ENCODE measurements around the gene HES2.
A peak's percentile ranks its signal among the peaks of the same experiment; 100 is the strongest.
"Not testable (repeated sequence)": the region's sequence is repeated elsewhere in the genome, so short reads cannot be mapped to it uniquely, and the experiment has no call there.

Gene HES2

GRCh38 chr1:6397844-6398441, 21.8 kb downstream of the HES2 start:
- in situ Hi-C loops (cut with MboI; ENCODE audit: low sequenced_read_pairs, unreplicated experiment): no loop called here
- DNase-seq (ENCODE audit: low spot score): no peak
- no peak for TF ChIP-seq CTCF (IDR thresholded peaks at IDR 0.05; ENCODE audit: borderline replicate concordance, control extremely low read depth, extremely low read depth, insufficient read depth, missing control alignments)

- peak; percentile 8 for TF ChIP-seq CTCF (IDR thresholded peaks at IDR 0.05; ENCODE audit: borderline replicate concordance, control extremely low read depth, extremely low read depth, insufficient read depth, missing control alignments)
- in situ Hi-C loops (cut with MboI; ENCODE audit: low sequenced_read_pairs, unreplicated experiment): no loop called here
Observed at GRCh38 chr1:6396998-6397397, 22.7 kb downstream of the HES2 start.

GRCh38 chr1:6395781-6396244, 23.9 kb downstream of the HES2 start:
- in situ Hi-C loops (cut with MboI; ENCODE audit: low sequenced_read_pairs, unreplicated experiment); DNase-seq (ENCODE audit: low spot score): not testable (repeated sequence)

More at GRCh38 chr1:6396998-6397397, 22.7 kb downstream of the HES2 start:
- no peak for DNase-seq (ENCODE audit: low spot score)

GRCh38 chr1:6395130-6395529, 24.6 kb downstream of the HES2 start:
- in situ Hi-C loops (cut with MboI; ENCODE audit: low sequenced_read_pairs, unreplicated experiment); DNase-seq (ENCODE audit: low spot score): not testable (repeated sequence)

GRCh38 chr1:6393400-6394187, 26.1 kb downstream of the HES2 start, which contains the start of gene ACOT7:
Gene ACOT7, minus strand, starts transcription at chr1:6393767. Its CDS starts 368 bp downstream, at chr1:6393399.
- in situ Hi-C loops (cut with MboI; ENCODE audit: low sequenced_read_pairs, unreplicated experiment): no loop called here
- TF ChIP-seq CTCF (IDR thresholded peaks at IDR 0.05; ENCODE audit: borderline replicate concordance, control extremely low read depth, extremely low read depth, insufficient read depth, missing control alignments): no peak
- DNase-seq (ENCODE audit: low spot score): peak; percentile 97

- DNase-seq (ENCODE audit: low spot score): no peak
- in situ Hi-C loops (cut with MboI; ENCODE audit: low sequenced_read_pairs, unreplicated experiment): no loop called here
- no peak for TF ChIP-seq CTCF (IDR thresholded peaks at IDR 0.05; ENCODE audit: borderline replicate concordance, control extremely low read depth, extremely low read depth, insufficient read depth, missing control alignments)
Observed at GRCh38 chr1:6392809-6393399, 26.8 kb downstream of the HES2 start.

GRCh38 chr1:6391951-6392808, 27.5 kb downstream of the HES2 start:
- peak; percentile 26 for DNase-seq (ENCODE audit: low spot score)
- no peak for TF ChIP-seq CTCF (IDR thresholded peaks at IDR 0.05; ENCODE audit: borderline replicate concordance, control extremely low read depth, extremely low read depth, insufficient read depth, missing control alignments)
- in situ Hi-C loops (cut with MboI; ENCODE audit: low sequenced_read_pairs, unreplicated experiment): no loop called here

Data from GM13976 (cell line).